Measurements from ENCODE around the gene ITM2C.

GRCh38 chr2:230889911-230890601, 25.3 kb downstream of the ITM2C start:
- TF ChIP-seq POLR2A (conservative IDR thresholded peaks at IDR 0.05) (no peak), TAL1 (IDR thresholded peaks at IDR 0.05) (no peak), ID3 (CRISPR knock-in tag; IDR thresholded peaks at IDR 0.05) (no peak), ID3 (tag; IDR thresholded peaks at IDR 0.05) (no peak), PTBP1 (IDR thresholded peaks at IDR 0.05; ENCODE audit: low read depth, low read length) (no peak), ZNF174 (CRISPR knock-in tag; IDR thresholded peaks at IDR 0.05) (no peak), PTTG1 (tag; IDR thresholded peaks at IDR 0.05; ENCODE audit: low read depth) (no peak), CTCF (IDR thresholded peaks at IDR 0.05 in 2 of 3, conservative IDR thresholded peaks at IDR 0.05 in 1 of 3; ENCODE audit: insufficient read depth in 2 of 3, low read depth in 1 of 3, low read length in 3 of 3) (no peak)
